Activated CD8-positive, alpha-beta memory T cell treated with anti-CD3 and anti-CD28 coated beads, Interleukin-2, amount 50 U/mL, for 24 hours (primary cell): ENCODE measurements around the gene TSHR.
"Not testable (repeated sequence)": the region's sequence is repeated elsewhere in the genome, so short reads cannot be mapped to it uniquely, and the experiment has no call there.

Source experiments
- DNase-seq: peaks from one replicate; pipeline ENCODE4 v3.0.0-alpha.2; 2020; ENCODE audit errors: extremely low read depth

The TSHR gene

DNA sequence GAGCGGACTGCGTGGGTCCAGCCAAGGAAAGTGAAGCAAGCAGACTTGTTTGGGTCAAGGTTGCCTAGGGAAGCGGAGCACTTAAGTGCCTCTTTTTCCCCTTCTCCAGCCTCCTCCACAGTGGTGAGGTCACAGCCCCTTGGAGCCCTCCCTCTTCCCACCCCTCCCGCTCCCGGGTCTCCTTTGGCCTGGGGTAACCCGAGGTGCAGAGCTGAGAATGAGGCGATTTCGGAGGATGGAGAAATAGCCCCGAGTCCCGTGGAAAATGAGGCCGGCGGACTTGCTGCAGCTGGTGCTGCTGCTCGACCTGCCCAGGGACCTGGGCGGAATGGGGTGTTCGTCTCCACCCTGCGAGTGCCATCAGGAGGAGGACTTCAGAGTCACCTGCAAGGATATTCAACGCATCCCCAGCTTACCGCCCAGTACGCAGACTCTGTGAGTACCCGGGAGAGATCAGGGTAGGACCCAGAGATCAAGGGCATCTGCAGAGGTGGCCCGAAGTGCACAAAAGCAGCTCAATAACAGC is at the start of gene TSHR:
TSS of gene TSHR (plus strand) at position 206 of the 526 bp plus-strand sequence. CDS start at position 266, 60 bp downstream.
- DNase-seq = no peak

DNA sequence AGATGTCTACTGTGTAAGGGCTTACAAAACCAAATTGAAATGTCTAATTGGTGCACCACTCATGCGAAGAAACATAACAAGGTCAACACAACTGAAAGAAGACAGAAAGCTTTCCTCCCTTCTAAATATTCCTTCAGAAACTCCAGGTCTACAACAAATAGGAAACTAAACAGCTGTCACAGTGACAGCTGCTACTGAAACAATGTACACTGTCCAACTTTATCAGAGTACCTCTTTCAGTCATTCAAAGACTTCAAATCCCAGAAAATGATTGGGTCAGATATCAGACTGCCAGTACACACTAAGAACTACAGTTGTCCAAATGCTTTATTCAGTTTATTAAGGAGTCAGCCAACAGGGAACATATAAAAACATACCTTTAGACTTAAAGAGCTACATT is 49.1 kb upstream of the TSHR start:
- no peak for DNase-seq

- DNase-seq = no peak
Measured at GRCh38 chr14:80906946-80907345, 48.5 kb upstream of the TSHR start.

DNA sequence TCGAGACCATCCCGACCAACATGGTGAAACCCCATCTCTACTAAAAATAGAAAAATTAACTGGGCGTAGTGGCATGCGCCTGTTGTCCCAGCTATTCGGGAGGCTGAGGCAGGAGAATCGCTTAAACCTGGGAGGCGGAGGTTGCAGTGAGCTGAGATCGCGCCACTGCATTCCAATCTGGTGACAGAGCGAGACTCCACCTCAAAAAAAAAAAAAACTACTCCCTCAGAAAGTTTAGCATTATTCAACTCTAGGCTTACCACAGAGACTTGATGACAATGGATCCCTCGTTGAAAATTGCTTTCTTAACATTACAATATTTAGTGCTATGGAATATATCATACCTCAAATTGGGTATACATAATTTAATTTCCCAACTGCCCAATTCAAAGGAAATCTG is 43.4 kb upstream of the TSHR start:
- not testable (repeated sequence) for DNase-seq

- DNase-seq = no peak
Measured at GRCh38 chr14:80919622-80920021, 35.8 kb upstream of the TSHR start.

- no peak for DNase-seq
Measured at GRCh38 chr14:80923368-80923767, 32.1 kb upstream of the TSHR start.

- DNase-seq = no peak
Measured at GRCh38 chr14:80924365-80925103, 30.9 kb upstream of the TSHR start.

DNA sequence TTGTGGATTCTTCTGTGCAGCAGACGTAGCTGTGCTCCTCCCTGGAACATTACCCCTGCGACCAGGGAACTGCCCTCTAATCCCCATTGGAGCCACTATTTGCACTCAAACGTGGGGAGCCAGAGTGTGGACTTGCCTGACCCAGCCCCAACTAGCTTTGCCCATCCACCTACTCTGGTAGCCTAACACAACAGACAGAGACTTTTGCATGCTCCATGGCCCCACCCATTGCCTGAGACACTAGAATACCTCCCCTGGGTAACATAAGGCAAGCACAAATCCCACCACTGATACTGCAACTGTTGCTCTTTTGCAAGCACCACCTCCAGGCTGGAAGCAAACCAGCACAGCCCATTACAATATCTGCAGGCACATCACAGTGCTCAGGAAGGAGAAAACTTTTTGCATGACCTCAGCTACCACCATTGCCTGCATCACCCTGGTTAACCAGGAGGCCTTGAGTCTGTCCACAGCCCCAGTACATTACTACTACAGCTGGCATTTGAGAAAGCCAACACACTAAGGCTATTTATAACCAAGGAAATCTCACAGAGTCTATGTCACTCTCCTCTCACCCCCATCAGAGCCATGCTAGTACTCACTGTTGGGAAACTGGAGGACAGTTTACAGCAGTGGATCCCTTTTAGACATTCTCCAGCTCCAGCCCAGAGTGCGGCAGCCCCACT is 28.9 kb upstream of the TSHR start:
- DNase-seq = no peak

DNA sequence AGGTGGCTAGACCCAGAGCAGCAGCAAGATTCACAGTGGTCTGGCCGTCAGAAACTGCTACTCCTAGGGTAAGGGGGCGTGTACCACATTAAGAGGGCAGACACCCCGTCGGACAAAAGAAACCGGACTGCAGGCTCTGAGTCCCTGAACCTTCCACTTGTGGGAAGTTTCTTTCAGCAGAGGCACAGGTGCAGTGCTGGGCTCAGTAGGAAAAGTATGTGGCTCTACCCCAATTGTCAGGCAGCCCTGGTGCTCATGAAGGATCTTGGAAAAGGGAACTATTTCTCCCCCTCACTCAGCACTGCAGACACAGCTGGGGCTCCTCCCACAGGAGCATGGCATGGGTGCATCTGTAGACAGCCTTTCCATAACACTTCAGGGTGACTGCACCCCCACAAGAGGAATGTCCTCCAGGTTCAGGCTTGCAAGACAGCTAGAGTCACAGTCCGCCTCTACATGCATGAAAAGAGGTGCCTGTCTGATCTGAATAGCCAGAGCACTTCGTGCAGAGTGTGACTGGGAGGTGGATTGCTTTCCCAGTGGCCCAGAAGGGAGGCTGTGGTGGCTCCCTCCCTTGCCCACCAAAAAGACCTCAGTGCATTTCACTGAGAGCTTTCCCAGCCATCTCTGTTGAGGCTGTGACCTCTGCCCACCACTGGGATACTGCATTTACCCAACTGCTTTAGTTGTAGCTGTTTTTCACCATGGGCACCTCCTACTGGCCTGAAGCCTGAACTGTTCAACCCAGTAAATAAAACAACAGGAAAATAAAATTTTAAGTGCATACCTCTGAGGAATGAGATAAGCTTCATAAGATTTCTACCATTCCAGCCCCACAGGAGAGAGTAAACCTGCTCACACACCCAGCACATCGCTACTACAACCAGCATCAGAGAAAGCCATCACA is 28.1 kb upstream of the TSHR start:
- no peak for DNase-seq

DNA sequence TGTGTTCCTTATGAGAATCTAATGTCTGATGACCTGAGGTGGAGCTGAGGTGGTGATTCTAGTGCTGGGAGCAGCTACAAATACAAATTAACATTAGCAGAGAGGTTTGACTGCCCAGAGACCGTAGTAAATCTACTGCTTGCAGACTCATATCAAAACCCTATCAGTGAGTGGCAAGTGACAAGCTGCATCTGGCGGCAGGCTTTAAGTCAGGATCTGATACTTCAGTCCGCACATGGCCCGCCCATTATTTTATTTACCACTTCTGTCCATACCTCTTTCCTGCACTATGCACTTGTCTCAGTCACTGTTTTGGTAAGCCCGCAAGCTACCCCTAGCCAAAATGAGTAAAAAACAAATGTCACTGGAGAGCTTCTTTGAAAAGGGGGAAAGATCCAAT is 25.3 kb upstream of the TSHR start:
- DNase-seq = no peak

DNA sequence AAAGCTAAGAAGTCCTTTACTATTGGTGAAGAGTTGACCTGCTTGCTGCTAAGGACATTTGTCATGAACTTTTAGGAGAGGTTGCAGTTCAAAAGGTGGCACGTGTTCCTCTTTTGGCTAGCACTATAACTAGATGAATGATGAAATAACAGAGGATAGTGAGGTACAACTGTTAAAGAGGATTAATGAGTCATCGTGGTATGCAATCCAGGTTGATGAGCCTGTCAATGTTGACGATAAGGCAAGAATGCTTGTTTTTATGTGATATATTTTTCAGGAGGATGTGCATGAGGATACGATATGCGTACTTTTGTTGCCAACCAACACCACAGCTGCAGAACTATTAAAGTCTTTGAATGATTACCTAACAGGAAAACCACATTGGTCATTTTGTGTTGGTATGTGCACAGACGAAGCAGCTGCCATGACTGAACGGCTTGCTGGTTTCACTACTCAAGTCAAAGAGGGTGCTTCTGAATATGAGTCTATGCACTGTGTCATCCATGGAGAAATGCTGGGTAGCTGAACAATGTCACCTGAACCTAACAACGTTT is 24.5 kb upstream of the TSHR start:
- no peak for DNase-seq

GRCh38 chr14:80933282-80933681 is 22.1 kb upstream of the TSHR start:
- no peak for DNase-seq

DNA sequence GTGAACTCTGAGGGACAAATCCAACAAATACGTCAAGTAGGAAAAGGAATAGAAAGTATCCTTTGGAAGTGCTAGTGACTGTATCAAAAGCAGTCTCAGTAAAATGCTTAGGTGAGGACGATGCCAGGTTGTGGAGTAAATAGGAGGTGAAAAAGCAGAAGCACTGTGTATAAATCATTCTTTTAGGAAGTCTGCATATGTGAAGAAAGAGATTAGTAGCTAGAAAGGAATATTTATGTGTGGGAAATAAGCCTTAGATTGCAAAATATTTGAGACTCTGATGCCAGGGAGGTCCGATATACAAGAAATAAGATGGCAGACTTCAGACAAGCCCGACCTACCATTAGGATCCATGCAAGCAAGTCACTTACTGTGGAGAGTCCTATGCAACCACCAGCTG is 21.7 kb upstream of the TSHR start:
- no peak for DNase-seq

DNA sequence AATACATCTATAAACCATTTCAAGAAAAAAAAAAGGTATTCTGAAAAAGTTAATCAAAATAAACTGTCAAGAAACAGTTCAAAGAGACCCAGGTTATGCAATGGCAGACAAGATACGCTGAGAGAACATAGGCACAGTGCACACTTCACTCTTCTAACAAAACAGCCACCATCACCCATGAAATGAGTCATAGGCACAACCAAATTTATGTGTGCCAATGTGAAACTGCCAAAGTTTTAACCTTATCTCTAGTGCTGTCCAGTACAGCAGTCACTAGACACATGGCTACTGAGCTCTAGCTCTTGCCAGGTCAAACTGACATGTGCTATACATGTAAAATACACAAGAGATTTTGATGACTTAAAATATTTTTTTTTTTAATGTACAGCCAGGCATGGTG is 15.3 kb upstream of the TSHR start:
- no peak for DNase-seq

DNA sequence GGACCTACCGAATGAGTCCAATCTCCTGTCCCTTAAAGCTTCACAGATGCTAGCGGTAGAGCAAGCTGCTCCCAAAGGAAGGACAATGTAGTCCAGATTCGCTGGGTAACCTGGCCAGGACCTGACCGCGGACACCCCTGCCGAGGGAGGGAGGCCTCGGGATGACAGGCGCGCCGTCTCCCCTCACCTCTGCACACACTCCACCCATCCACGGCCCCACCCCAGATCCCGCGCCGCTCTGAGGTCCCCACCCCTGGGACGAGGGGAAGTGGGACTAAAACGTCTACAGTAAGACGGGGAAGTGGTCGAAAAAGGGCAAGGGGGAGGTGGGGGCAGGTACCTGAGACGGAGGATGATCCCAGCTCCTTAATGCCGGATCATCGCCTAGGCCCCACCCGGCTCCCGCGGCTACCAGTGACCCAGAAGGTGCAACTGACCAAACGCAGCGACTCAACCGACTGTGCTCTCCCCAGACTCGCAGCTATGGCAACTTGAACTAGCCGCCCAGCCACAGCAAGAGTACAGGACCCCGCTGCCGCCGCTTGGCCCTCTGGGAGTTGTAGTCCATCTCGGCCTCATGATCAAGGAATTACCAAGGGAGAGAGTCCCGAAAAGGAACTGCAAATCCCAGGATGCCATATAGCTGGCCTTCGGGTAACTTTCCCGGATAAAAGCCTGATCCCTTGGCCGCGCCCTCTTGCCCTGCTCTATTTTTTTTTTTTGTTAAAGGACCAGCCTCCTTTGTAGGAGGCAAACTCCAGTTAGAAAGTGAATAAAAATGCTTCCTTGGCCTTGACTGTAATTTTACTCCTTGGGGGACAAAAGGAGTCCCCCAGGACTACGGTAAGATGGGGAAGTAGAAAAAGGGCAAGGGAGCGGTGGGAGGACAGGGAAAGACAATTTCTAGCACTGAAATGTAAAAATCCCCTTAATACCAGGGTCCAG is 13.9 kb upstream of the TSHR start, which contains the start of gene CEP128:
TSS of gene CEP128 (minus strand) at position 498 of the 945 bp plus-strand sequence.
- peak; percentile 78 for DNase-seq

DNA sequence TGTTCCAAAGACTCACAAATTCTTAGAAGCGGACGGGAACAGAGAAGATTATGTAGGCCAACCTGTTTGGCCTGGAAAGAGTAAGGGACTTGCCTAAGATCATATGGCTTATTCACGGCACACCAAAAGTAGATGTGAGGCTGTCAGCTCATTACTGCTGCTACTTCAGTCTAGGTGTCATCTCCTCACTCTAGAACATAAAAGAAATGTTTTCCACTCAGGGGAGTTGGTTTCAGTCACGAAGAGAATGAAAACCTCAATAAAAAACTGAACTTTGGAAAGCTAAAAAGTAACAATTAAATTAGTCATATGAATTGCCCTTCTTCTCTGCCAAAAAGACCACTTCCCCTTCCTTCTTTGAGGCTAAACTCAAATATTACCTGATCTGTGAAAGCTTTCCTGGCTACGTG is 13.2 kb upstream of the TSHR start:
- no peak for DNase-seq

DNA sequence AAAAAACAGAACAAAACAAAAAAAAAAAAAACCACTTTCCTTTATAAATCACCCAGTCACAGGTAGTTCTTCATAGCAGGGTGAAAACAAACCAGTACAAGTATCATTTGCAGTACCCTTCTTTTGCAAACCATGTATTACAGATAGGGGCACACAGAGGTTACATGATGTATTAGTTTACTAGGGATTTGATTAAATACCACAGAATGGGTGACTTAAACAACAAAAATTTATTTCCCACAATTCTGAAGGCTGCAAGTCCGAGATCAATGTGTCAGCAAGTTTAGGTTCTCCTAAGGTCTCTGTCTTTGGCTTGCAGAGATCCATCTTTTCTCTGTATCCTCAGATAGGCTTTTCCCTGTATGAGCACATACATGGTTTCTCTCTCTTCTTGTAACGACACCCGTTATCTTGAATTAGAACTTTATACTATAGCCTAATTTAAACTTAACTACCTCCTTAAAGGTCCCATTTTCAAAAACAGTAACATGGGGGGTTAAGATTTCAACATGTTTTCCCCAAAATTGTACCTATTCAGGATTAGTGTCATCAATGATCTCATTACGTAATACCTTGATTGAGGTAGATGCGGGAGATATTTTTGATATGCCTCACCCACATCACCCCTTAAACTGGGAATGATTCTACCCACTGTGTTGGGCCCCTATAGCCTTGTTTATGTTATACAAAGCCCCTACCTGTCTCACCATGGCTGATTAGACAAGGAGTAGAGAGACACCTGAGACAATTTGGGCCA is 10.4 kb upstream of the TSHR start:
- no peak for DNase-seq

GRCh38 chr14:80946187-80946586 is 9.2 kb upstream of the TSHR start:
- no peak for DNase-seq

- DNase-seq = no peak
Measured at GRCh38 chr14:80946797-80947196, 8.6 kb upstream of the TSHR start.

- DNase-seq = no peak
Measured at GRCh38 chr14:80948291-80948690, 7.1 kb upstream of the TSHR start.
